Cerebellar cortex (tissue), 1 donor: ENCODE measurements around the gene PDGFRB.

Experiments
- DNase-seq: peaks from one replicate; pipeline ENCODE4 v3.0.0-alpha.2; 2015; ENCODE audit warnings: low spot score

PDGFRB gene

GRCh38 chr5:150181766-150182545 is 26.3 kb upstream of the PDGFRB start:
- DNase-seq, result no peak

GRCh38 chr5:150181027-150181426 is 25.4 kb upstream of the PDGFRB start:
- DNase-seq, result no peak

- peak; percentile 86 for DNase-seq
Measured at GRCh38 chr5:150180241-150181026, 24.8 kb upstream of the PDGFRB start.

GRCh38 chr5:150179019-150179620 is 23.5 kb upstream of the PDGFRB start:
- peak; percentile 48 for DNase-seq

GRCh38 chr5:150178262-150178661 is 22.6 kb upstream of the PDGFRB start:
- DNase-seq, result no peak

- no peak for DNase-seq
Measured at GRCh38 chr5:150177721-150178120, 22.1 kb upstream of the PDGFRB start.

GRCh38 chr5:150176745-150177477 is 21.3 kb upstream of the PDGFRB start:
- DNase-seq, result no peak

GRCh38 chr5:150175536-150175935 is 19.9 kb upstream of the PDGFRB start:
- DNase-seq, result no peak

GRCh38 chr5:150175076-150175475 is 19.4 kb upstream of the PDGFRB start:
- no peak for DNase-seq

GRCh38 chr5:150174285-150174684 is 18.6 kb upstream of the PDGFRB start:
- no peak for DNase-seq

GRCh38 chr5:150173161-150173560 is 17.5 kb upstream of the PDGFRB start:
- DNase-seq, result no peak

- DNase-seq, result peak; percentile 94
Measured at GRCh38 chr5:150172556-150172955, 16.9 kb upstream of the PDGFRB start.

GRCh38 chr5:150172145-150172544 is 16.5 kb upstream of the PDGFRB start:
- no peak for DNase-seq

GRCh38 chr5:150168864-150169263 is 13.2 kb upstream of the PDGFRB start:
- DNase-seq, result no peak

- no peak for DNase-seq
Measured at GRCh38 chr5:150167908-150168307, 12.3 kb upstream of the PDGFRB start.

GRCh38 chr5:150167512-150167850 is 11.8 kb upstream of the PDGFRB start:
- no peak for DNase-seq

GRCh38 chr5:150166650-150167511 is 11.2 kb upstream of the PDGFRB start, which contains the start of gene CDX1:
Gene CDX1, plus strand, starts transcription at chr5:150166778. Its CDS starts 99 bp downstream, at chr5:150166877.
- DNase-seq, result no peak

GRCh38 chr5:150166037-150166649 is 10.5 kb upstream of the PDGFRB start:
- DNase-seq, result no peak

- DNase-seq, result no peak
Measured at GRCh38 chr5:150164211-150164980, 8.8 kb upstream of the PDGFRB start.

- DNase-seq, result no peak
Measured at GRCh38 chr5:150163547-150164059, 8.0 kb upstream of the PDGFRB start.
